Measurements from ENCODE around the gene HPN. TPM values are rescaled to one million over a fixed set of nuclear protein-coding genes. Genes with fewer than 3 reads are reported as not detected.

The HPN gene
- total and polyA plus RNA-seq, 7 donors = 0.36 to 1.8 (median 0.66) TPM; not detected in 2

GRCh38 chr19:35061583-35062373 lies 20.3 kb downstream of the HPN start:
- TF ChIP-seq POLR2A (IDR thresholded peaks at IDR 0.05) (no peak), CTCF (IDR thresholded peaks at IDR 0.05) (no peak), EP300 (IDR thresholded peaks at IDR 0.05) (no peak), POLR2AphosphoS5 (IDR thresholded peaks at IDR 0.05) (no peak)
- Histone ChIP-seq H3K4me3 (no peak overlapping the region), H3K4me1 (no peaks in the 10 kb centered on the region), H3K9me3 (no peaks in the 10 kb centered on the region), H3K27ac (no peak overlapping the region), H3K36me3 (no peaks in the 10 kb centered on the region), H3K27me3 (peaks cover 0 to 5% (median 0%) of the 10 kb centered on the region in 3 donors)
- DNase-seq = no peak
- intact Hi-C loops (cut with DNase I) = no loop called here
- WGBS, 2 donors = 77 to 87% methylated on average over 7 of the region's 7 CpGs

- Histone ChIP-seq H3K27me3 (no peaks in the 10 kb centered on the region), H3K27ac (no peak overlapping the region), H3K9me3 (no peaks in the 10 kb centered on the region), H3K36me3 (no peaks in the 10 kb centered on the region), H3K4me3 (no peak overlapping the region), H3K4me1 (no peaks in the 10 kb centered on the region)
- no peak for DNase-seq
- intact Hi-C loops (cut with DNase I) = no loop called here
- 45 to 85% methylated on average over 7 of the region's 7 CpGs for WGBS, 2 donors
- TF ChIP-seq POLR2A (IDR thresholded peaks at IDR 0.05) (no peak), POLR2AphosphoS5 (IDR thresholded peaks at IDR 0.05) (no peak), CTCF (IDR thresholded peaks at IDR 0.05) (no peak), EP300 (IDR thresholded peaks at IDR 0.05) (no peak)
Measured at GRCh38 chr19:35062942-35063341, 21.4 kb downstream of the HPN start.

- no peak for DNase-seq
- Histone ChIP-seq H3K27me3 (no peaks in the 10 kb centered on the region), H3K9me3 (no peaks in the 10 kb centered on the region), H3K27ac (no peak overlapping the region), H3K4me3 (no peak overlapping the region), H3K4me1 (no peaks in the 10 kb centered on the region), H3K36me3 (no peaks in the 10 kb centered on the region)
- WGBS, 2 donors = 68 to 83% methylated on average over 10 of the region's 10 CpGs
- intact Hi-C loops (cut with DNase I) = no loop called here
- TF ChIP-seq POLR2A (IDR thresholded peaks at IDR 0.05) = no peak
- TF ChIP-seq EP300 (IDR thresholded peaks at IDR 0.05) = no peak
- TF ChIP-seq CTCF (IDR thresholded peaks at IDR 0.05) = no peak
- TF ChIP-seq POLR2AphosphoS5 (IDR thresholded peaks at IDR 0.05) = no peak
Measured at GRCh38 chr19:35063940-35064818, 22.7 kb downstream of the HPN start.

GRCh38 chr19:35065574-35065973 lies 24.1 kb downstream of the HPN start:
- H3K4me3 ChIP-seq = no peak overlapping the region
- no peak overlapping the region for H3K27ac ChIP-seq
- 82 to 91% methylated on average over 10 of the region's 10 CpGs for WGBS, 2 donors
- DNase-seq = no peak
- H3K36me3 ChIP-seq = no peaks in the 10 kb centered on the region
- no peaks in the 10 kb centered on the region for H3K27me3 ChIP-seq
- no peaks in the 10 kb centered on the region for H3K4me1 ChIP-seq
- TF ChIP-seq EP300 (IDR thresholded peaks at IDR 0.05) (no peak), POLR2A (IDR thresholded peaks at IDR 0.05) (no peak), POLR2AphosphoS5 (IDR thresholded peaks at IDR 0.05) (no peak), CTCF (IDR thresholded peaks at IDR 0.05) (no peak)
- peaks cover 0 to 4% (median 0%) of the 10 kb centered on the region in 4 donors for H3K9me3 ChIP-seq
- intact Hi-C loops (cut with DNase I) = loop anchor here (5.0 kb wide), 1 partner anchor 77 kb away; the partner anchor contains the start of gene FXYD7
